ENCODE results near the gene AOAH. TPM values are rescaled to one million over a fixed set of nuclear protein-coding genes. Genes with fewer than 3 reads are reported as not detected.

The AOAH gene
- total and polyA plus RNA-seq, 7 donors, result 3.8 to 61.3 (median 16.2) TPM

GRCh38 chr7:36763132-36763816, 39.0 kb upstream of the AOAH start:
- Histone ChIP-seq H3K27ac (no peak overlapping the region), H3K4me3 (no peak overlapping the region), H3K36me3 (no peaks in the 10 kb centered on the region), H3K27me3 (no peaks in the 10 kb centered on the region), H3K9me3 (no peaks in the 10 kb centered on the region), H3K4me1 (no peaks in the 10 kb centered on the region)
- no peak for DNase-seq
- intact Hi-C loops (cut with DNase I), result no loop called here
- TF ChIP-seq POLR2A (IDR thresholded peaks at IDR 0.05) (no peak), POLR2AphosphoS5 (IDR thresholded peaks at IDR 0.05) (no peak), EP300 (IDR thresholded peaks at IDR 0.05) (no peak)
- TF ChIP-seq, protein P1, sequence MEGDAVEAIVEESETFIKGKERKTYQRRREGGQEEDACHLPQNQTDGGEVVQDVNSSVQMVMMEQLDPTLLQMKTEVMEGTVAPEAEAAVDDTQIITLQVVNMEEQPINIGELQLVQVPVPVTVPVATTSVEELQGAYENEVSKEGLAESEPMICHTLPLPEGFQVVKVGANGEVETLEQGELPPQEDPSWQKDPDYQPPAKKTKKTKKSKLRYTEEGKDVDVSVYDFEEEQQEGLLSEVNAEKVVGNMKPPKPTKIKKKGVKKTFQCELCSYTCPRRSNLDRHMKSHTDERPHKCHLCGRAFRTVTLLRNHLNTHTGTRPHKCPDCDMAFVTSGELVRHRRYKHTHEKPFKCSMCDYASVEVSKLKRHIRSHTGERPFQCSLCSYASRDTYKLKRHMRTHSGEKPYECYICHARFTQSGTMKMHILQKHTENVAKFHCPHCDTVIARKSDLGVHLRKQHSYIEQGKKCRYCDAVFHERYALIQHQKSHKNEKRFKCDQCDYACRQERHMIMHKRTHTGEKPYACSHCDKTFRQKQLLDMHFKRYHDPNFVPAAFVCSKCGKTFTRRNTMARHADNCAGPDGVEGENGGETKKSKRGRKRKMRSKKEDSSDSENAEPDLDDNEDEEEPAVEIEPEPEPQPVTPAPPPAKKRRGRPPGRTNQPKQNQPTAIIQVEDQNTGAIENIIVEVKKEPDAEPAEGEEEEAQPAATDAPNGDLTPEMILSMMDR (IDR thresholded peaks at IDR 0.05), result no peak
- 93 to 95% methylated on average over 10 of the region's 10 CpGs for WGBS, 2 donors

DNA sequence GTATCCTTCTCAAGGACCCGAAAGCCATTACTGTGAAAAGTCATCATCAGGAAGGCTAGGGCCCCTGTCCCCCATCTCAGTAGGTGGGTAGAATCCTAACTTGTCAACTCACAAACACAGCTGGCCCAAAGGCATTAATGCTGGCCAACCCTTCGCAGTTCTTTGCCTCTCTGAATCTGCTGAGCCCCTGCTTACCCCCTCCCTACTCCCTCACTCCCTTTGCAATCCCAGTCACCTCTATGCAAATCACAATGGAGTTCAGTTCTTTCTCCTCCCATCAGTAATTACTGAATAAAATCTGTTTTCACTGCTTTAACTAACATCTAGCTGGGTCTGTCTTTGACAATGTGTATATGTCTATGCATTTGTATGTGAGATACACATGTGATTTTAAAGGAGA, 38.1 kb upstream of the AOAH start:
- Histone ChIP-seq H3K27me3 (no peaks in the 10 kb centered on the region), H3K9me3 (no peaks in the 10 kb centered on the region), H3K36me3 (no peaks in the 10 kb centered on the region), H3K4me3 (no peak overlapping the region), H3K27ac (no peak overlapping the region), H3K4me1 (no peaks in the 10 kb centered on the region)
- TF ChIP-seq EP300 (IDR thresholded peaks at IDR 0.05) (no peak), POLR2A (IDR thresholded peaks at IDR 0.05) (no peak), POLR2AphosphoS5 (IDR thresholded peaks at IDR 0.05) (no peak)
- TF ChIP-seq, protein P1 (IDR thresholded peaks at IDR 0.05), result no peak
- 96 to 97% methylated on average over 2 of the region's 2 CpGs for WGBS, 2 donors
- DNase-seq, result no peak
- intact Hi-C loops (cut with DNase I), result no loop called here

DNA sequence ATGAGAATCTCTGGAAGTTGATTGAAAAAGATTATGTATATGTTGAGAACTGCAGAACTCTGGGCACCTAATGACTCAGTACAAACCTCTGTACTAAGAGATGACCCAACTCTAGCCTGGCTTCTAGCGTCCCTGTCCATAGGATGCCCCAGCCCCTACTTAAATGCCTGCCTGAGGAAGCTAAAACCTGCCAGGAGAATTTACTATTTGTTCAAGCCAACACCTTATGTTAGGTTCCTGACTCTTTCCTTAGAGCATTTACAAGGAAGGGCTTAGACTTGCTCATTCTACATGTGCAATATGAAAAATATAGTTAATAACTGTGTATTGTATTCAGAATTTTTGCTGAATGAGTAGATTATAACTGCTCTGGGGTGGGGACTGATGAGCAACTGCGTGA, 37.5 kb upstream of the AOAH start:
- DNase-seq, result no peak
- intact Hi-C loops (cut with DNase I), result no loop called here
- H3K27ac ChIP-seq, result no peak overlapping the region
- no peaks in the 10 kb centered on the region for H3K36me3 ChIP-seq
- H3K4me1 ChIP-seq, result no peaks in the 10 kb centered on the region
- 72 to 91% methylated on average over 2 of the region's 2 CpGs for WGBS, 2 donors
- no peaks in the 10 kb centered on the region for H3K9me3 ChIP-seq
- H3K27me3 ChIP-seq, result no peaks in the 10 kb centered on the region
- TF ChIP-seq EP300 (IDR thresholded peaks at IDR 0.05) (no peak), POLR2AphosphoS5 (IDR thresholded peaks at IDR 0.05) (no peak), POLR2A (IDR thresholded peaks at IDR 0.05) (no peak)
- TF ChIP-seq, protein P1 (IDR thresholded peaks at IDR 0.05), result no peak
- H3K4me3 ChIP-seq, result no peak overlapping the region

DNA sequence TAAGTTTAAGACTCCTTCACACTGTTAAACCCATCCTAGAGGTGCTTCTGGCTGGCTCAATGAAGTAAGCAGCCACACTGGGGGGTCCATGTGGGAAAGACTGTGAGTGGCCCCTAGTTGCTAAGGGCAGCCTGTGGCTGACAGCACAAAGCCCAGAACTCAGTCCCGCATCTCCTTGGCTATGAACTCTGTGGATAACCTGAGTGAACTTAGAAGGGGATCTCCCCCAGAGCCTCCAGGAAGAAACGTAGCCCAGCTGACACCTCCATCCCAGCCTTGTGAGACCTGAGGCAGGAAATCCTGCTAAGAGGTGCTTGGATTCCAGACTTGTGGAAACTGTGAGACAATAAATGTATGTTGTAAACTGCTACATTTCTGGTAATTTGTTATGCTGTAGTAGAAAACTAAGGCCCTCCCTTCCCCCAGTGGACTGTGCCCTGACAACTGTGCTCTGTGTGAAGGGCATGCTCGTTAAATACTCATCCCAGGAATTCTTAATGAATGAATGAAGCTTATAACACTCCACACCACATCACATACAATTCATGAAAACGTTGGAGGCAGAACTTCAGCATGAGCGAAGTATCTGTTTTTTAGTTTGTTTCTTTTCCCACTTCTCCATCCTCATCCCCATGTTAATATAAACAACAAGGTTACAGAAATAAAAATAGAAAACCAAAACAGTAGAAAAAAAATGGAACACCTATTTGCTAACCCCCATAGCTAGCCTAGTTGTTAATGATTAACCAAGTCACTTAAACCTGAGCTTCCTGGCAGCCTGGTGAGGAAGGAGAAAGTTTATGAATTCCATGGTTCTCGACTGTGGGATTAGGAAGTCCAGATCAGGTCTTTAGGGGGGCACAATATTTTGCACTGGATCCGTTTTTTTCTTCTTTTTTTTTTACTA, 36.8 kb upstream of the AOAH start:
- WGBS, 2 donors, result 46 to 83% methylated on average over 7 of the region's 7 CpGs

More for the DNA sequence above, 36.8 kb upstream of the AOAH start:
- H3K27me3 ChIP-seq, result no peaks in the 10 kb centered on the region
- H3K9me3 ChIP-seq, result no peaks in the 10 kb centered on the region
- intact Hi-C loops (cut with DNase I), result no loop called here
- H3K4me3 ChIP-seq, result no peak overlapping the region
- H3K4me1 ChIP-seq, result no peaks in the 10 kb centered on the region
- TF ChIP-seq POLR2A (IDR thresholded peaks at IDR 0.05) (no peak), EP300 (IDR thresholded peaks at IDR 0.05) (no peak), POLR2AphosphoS5 (IDR thresholded peaks at IDR 0.05) (no peak)
- TF ChIP-seq, protein P1 (IDR thresholded peaks at IDR 0.05), result no peak
- no peak for DNase-seq
- H3K27ac ChIP-seq, result no peak overlapping the region
- H3K36me3 ChIP-seq, result no peaks in the 10 kb centered on the region

Data from sigmoid colon (tissue), 7 donors.